Stomach (tissue), 4 donors: ENCODE results near the gene GOLGA7B.

Source experiments
- POLR2A ChIP-seq, 4 donors: fragments of 450-650 bp; IDR thresholded peaks; one replicate each; pipeline ENCODE4 v1.6.1; 2016; ENCODE audit warnings: antibody characterized with exemption in 4 of 4, control low read depth in 2 of 4, mild to moderate bottlenecking in 1 of 4, moderate library complexity in 1 of 4
- TF ChIP-seq, protein P1 (sequence below), 7 experiments: fragments of 450-650 bp in 4 of 7; fragments of 200-600 bp in 3 of 7; sonication (generic) in 3 of 7; IDR thresholded peaks; one replicate each; pipeline ENCODE4 v1.5.1; 2016 to 2019; ENCODE audit warnings: antibody characterized with exemption in 7 of 7, control low read depth in 2 of 7, mild to moderate bottlenecking in 1 of 7

DNA sequence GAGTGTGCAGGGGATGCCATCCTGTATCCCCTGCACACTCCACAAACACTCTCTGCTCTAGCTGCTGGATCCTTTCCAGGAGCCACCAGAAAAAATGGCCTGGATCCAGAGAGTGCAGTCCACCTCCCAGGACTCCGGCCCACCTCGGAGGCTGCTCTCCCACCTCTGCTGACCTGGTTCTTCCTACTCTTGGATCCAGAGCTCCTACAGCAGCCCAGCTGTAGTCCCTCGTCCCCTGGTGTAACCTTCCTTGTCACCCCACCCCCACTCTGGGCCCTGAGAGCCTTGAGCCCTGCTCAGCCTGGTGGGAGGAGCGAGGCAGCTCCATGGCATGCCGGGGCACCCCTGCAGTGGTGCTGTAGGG lies 54.4 kb downstream of the GOLGA7B start:
- TF ChIP-seq, protein P1, sequence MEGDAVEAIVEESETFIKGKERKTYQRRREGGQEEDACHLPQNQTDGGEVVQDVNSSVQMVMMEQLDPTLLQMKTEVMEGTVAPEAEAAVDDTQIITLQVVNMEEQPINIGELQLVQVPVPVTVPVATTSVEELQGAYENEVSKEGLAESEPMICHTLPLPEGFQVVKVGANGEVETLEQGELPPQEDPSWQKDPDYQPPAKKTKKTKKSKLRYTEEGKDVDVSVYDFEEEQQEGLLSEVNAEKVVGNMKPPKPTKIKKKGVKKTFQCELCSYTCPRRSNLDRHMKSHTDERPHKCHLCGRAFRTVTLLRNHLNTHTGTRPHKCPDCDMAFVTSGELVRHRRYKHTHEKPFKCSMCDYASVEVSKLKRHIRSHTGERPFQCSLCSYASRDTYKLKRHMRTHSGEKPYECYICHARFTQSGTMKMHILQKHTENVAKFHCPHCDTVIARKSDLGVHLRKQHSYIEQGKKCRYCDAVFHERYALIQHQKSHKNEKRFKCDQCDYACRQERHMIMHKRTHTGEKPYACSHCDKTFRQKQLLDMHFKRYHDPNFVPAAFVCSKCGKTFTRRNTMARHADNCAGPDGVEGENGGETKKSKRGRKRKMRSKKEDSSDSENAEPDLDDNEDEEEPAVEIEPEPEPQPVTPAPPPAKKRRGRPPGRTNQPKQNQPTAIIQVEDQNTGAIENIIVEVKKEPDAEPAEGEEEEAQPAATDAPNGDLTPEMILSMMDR (IDR thresholded peaks at IDR 0.05) = no peak
- TF ChIP-seq POLR2A (IDR thresholded peaks at IDR 0.05) = no peak
